ENCODE results near the gene CSNK1D. TPM values are rescaled to one million over a fixed set of nuclear protein-coding genes. Genes with fewer than 3 reads are reported as not detected.

Gene CSNK1D
- total RNA-seq, 1 experiment from 2014 or later: 137 TPM

- Histone ChIP-seq H2BK15ac (ENCODE audit: low read depth, low read length) (no peak overlapping the region), H2BK12ac (ENCODE audit: insufficient read length, low read depth, low read length) (no peak overlapping the region), H2BK20ac (ENCODE audit: low read depth, low read length, poor library complexity, severe bottlenecking) (no peak overlapping the region), H3K14ac (ENCODE audit: insufficient read depth, low read length) (no peak overlapping the region), H3K4me2 (ENCODE audit: insufficient read depth, insufficient read length, low read length) (no peak overlapping the region), H3K56ac (ENCODE audit: insufficient read length, low read depth, low read length) (no peak overlapping the region), H3K4ac (ENCODE audit: low read depth, low read length) (no peak overlapping the region), H2AFZ (ENCODE audit: low read length) (no peak overlapping the region), H4K20me1 (ENCODE audit: control insufficient read depth, insufficient read depth, insufficient read length) (no peaks in the 10 kb centered on the region), H3K23me2 (ENCODE audit: insufficient read length, low read depth, low read length, poor library complexity, severe bottlenecking) (no peaks in the 10 kb centered on the region), H2AK5ac (ENCODE audit: insufficient read length, low read length) (no peak overlapping the region), H3K27me3 (ENCODE audit: insufficient read depth, low read length) (no peaks in the 10 kb centered on the region), H3K23ac (ENCODE audit: insufficient read length, low read depth, low read length) (no peak overlapping the region), H3K79me1 (ENCODE audit: insufficient read depth, low read depth, low read length, poor library complexity, severe bottlenecking) (no peaks in the 10 kb centered on the region), H3K27ac (ENCODE audit: insufficient read length, low read depth, low read length) (no peak overlapping the region), H4K8ac (replicated peaks; ENCODE audit: insufficient read length, low read depth, low read length) (no peak overlapping the region), H3K9me3 (ENCODE audit: control insufficient read depth, low read depth, low read length) (no peaks in the 10 kb centered on the region), H4K5ac (ENCODE audit: insufficient read length, low read depth, low read length) (no peak overlapping the region), H2BK5ac (ENCODE audit: insufficient read length, low read length) (no peak overlapping the region), H3T11ph (ENCODE audit: low read length) (no peak overlapping the region), H3K18ac (ENCODE audit: insufficient read length, low read depth, low read length) (no peak overlapping the region), H3K79me2 (ENCODE audit: insufficient read depth, low read length) (no peaks in the 10 kb centered on the region), H2BK120ac (ENCODE audit: low read depth, low read length, poor library complexity, severe bottlenecking) (no peak overlapping the region), H3K4me1 (ENCODE audit: insufficient read depth, low read length) (no peaks in the 10 kb centered on the region), H3K9ac (ENCODE audit: extremely low read depth, insufficient read length, low read length) (no peak overlapping the region), H4K91ac (ENCODE audit: insufficient read length, low read depth, low read length) (no peak overlapping the region)
- H3K4me1 Mint-ChIP-seq: peaks cover 8 to 10% of the 10 kb centered on the region in 2 experiments
- no peak for DNase-seq
- H3K36me3 Mint-ChIP-seq (ENCODE audit: insufficient read depth in 1 of 3, low read depth in 3 of 3): peaks cover 2 to 15% (median 6%) of the 10 kb centered on the region in 3 experiments; a peak in 4 of 7 replicates
- WGBS (ENCODE audit: extremely low coverage, insufficient read length, low lambda C conversion rate): no CpG with 5 or more reads among the region's 23 CpGs
- no peak for TF ChIP-seq CTCF (conservative IDR thresholded peaks at IDR 0.05)
- no peak overlapping the region for H3K4me3 Mint-ChIP-seq
- H3K27me3 Mint-ChIP-seq (ENCODE audit: low read depth): peaks cover 22% of the 10 kb centered on the region
- no peaks in the 10 kb centered on the region for H3K9me3 Mint-ChIP-seq
- no peak overlapping the region for H3K27ac Mint-ChIP-seq
Observed at GRCh38 chr17:82201498-82201910, 72.0 kb downstream of the CSNK1D start.

Data from H9 (cell line).